GM12878 (cell line): ENCODE results near the gene RHBDD1. TPM values are rescaled to one million over a fixed set of nuclear protein-coding genes. Genes with fewer than 3 reads are reported as not detected.

ENCODE experiments used
- ATAC-seq: fragments of 200-7000 bp; cut with Tn5 transposase; 3 replicates; pipeline ENCODE4 v1.9.1; 2020; ENCODE audit warnings: mild to moderate bottlenecking, moderate library complexity
- BruUV-seq: library from RNA; stranded (reverse); fragments of 400-500 nt; replicated peaks from 2 replicates; lab custom pipeline; 2021; lab: Mats Ljungman, UMichigan
- CTCF ChIA-PET: fragments of 300-600 bp; sonication (Branson Sonifier 250); formaldehyde crosslinking; extraction: SDS; loops from one replicate; lab custom pipeline; 2021; ENCODE audit warnings: inconsistent platforms; lab: Yijun Ruan, JAX
- POLR2A ChIA-PET: fragments of 350-600 bp; formaldehyde crosslinking; extraction: SDS; loops from one replicate; lab custom pipeline; 2021; ENCODE audit warnings: inconsistent platforms; lab: Charles Lee
- RAD21 ChIA-PET: fragments of 300-600 bp; sonication (Branson Sonifier 250); formaldehyde crosslinking; loops from one replicate; lab custom pipeline; 2023; ENCODE audit warnings: antibody characterized with exemption; ENCODE audit not compliant: unreplicated experiment; lab: Charles Lee
- SMC1A ChIA-PET: fragments of 300-600 bp; sonication (Branson Sonifier 250); formaldehyde crosslinking; loops from one replicate; lab custom pipeline; 2023; ENCODE audit not compliant: unreplicated experiment, uncharacterized antibody; lab: Charles Lee
- DNase-seq: peaks from one replicate; pipeline ENCODE4 v3.0.0-alpha.2; 2011; ENCODE audit warnings: low read depth, low spot score
- FAIRE-seq: peaks from 3 replicates; lab custom pipeline; 2011; peaks lifted over from hg19 to GRCh38; lab: Jason Lieb, UNC
- H2AFZ ChIP-seq: 2 replicates; pipeline ENCODE4 v1.6.0; 2011; ENCODE audit warnings: low read depth, low read length, control low read depth; ENCODE audit not compliant: control insufficient read depth
- H3K27ac ChIP-seq: 2 replicates; pipeline ENCODE4 v1.5.1; 2011; ENCODE audit warnings: control low read depth; ENCODE audit not compliant: control insufficient read depth, insufficient read depth
- H3K27me3 ChIP-seq, 2 experiments: replicated peaks in 1 of 2; 2 replicates each; pipeline versions ENCODE4 v1.6.0 to v1.6.1; 2011; ENCODE audit warnings: low read length in 1 of 2; ENCODE audit not compliant: control insufficient read depth in 2 of 2, insufficient read depth in 2 of 2
- H3K36me3 ChIP-seq, 2 experiments: 2 replicates each; pipeline ENCODE4 v1.5.1; 2011; ENCODE audit warnings: low read length in 1 of 2; ENCODE audit not compliant: control insufficient read depth in 2 of 2, insufficient read depth in 2 of 2
- H3K4me1 ChIP-seq: 2 replicates; pipeline ENCODE4 v1.6.1; 2011; ENCODE audit warnings: mild to moderate bottlenecking, low read length, moderate library complexity, mixed read lengths; ENCODE audit not compliant: control insufficient read depth, insufficient read depth
- H3K4me2 ChIP-seq: 2 replicates; pipeline ENCODE4 v1.6.0; 2011; ENCODE audit warnings: control low read depth; ENCODE audit not compliant: control insufficient read depth, insufficient read depth
- H3K4me3 ChIP-seq: fragments of 200-600 bp; sonication (generic); 2 replicates; pipeline ENCODE4 v1.5.1; 2016
- H3K79me2 ChIP-seq: 2 replicates; pipeline ENCODE4 v1.6.0; 2011; ENCODE audit warnings: low read length; ENCODE audit not compliant: control insufficient read depth, insufficient read depth
- H3K9ac ChIP-seq: 2 replicates; pipeline ENCODE4 v1.8.0; 2011; ENCODE audit warnings: low read length, control low read depth, mixed read lengths; ENCODE audit not compliant: control insufficient read depth, insufficient read depth
- H3K9me3 ChIP-seq: replicated peaks from 3 replicates; pipeline ENCODE4 v1.5.1; 2011; ENCODE audit warnings: mild to moderate bottlenecking, low read length; ENCODE audit not compliant: control insufficient read depth, insufficient read depth
- H4K20me1 ChIP-seq: 2 replicates; pipeline ENCODE4 v1.6.0; 2011; ENCODE audit not compliant: control insufficient read depth, insufficient read depth
- BHLHE40 ChIP-seq, 2 experiments: fragments of 450-650 bp in 1 of 2; IDR thresholded peaks; 2 replicates each; pipeline ENCODE4 v1.6.1; 2011 to 2017; ENCODE audit warnings: low read depth in 2 of 2, borderline replicate concordance in 1 of 2, improper control_type of control experiment in 1 of 2, low read length in 1 of 2, mild to moderate bottlenecking in 1 of 2
- CTCF ChIP-seq, 3 experiments: IDR thresholded peaks in 2 of 3; conservative IDR thresholded peaks in 1 of 3; 2 replicates each; pipeline ENCODE4 v1.5.1; 2011; ENCODE audit warnings: low read depth in 3 of 3, low read length in 3 of 3, mild to moderate bottlenecking in 3 of 3, control low read depth in 2 of 3, moderate library complexity in 2 of 3, inconsistent platforms in 1 of 3, mixed read lengths in 1 of 3; ENCODE audit not compliant: control insufficient read depth in 2 of 3, insufficient read depth in 1 of 3; ENCODE audit errors: extremely low read depth in 1 of 3
- ESRRA ChIP-seq: IDR thresholded peaks from 2 replicates; pipeline ENCODE4 v1.6.1; 2012; ENCODE audit warnings: mild to moderate bottlenecking, low read length, improper control_type of control experiment
- KDM1A ChIP-seq: fragments of 200-600 bp; sonication (generic); IDR thresholded peaks from 2 replicates; pipeline ENCODE4 v1.6.1; 2016; ENCODE audit warnings: borderline replicate concordance
- NFYB ChIP-seq: IDR thresholded peaks from 2 replicates; pipeline ENCODE4 v1.6.1; 2011; ENCODE audit warnings: low read depth, mild to moderate bottlenecking, low read length, improper control_type of control experiment, moderate library complexity; ENCODE audit not compliant: insufficient read depth
- NR2C1 ChIP-seq: fragments of 450-650 bp; IDR thresholded peaks from 2 replicates; pipeline ENCODE4 v1.6.1; 2017; ENCODE audit warnings: antibody characterized with exemption, mild to moderate bottlenecking, moderate library complexity
- PML ChIP-seq: IDR thresholded peaks from 2 replicates; pipeline ENCODE4 v1.6.1; 2012; ENCODE audit warnings: low read length, inconsistent platforms
- YY1 ChIP-seq: IDR thresholded peaks from 2 replicates; pipeline ENCODE4 v1.6.1; 2011; ENCODE audit warnings: low read depth, mild to moderate bottlenecking, low read length
- WGBS: methylation state at CpG from one replicate; pipeline ENCODE4 v1.1.6; 2016; ENCODE audit warnings: low lambda C conversion rate; ENCODE audit not compliant: insufficient replicate concordance, insufficient coverage; ENCODE audit errors: missing lambda C conversion rate; 5-methylcytosine and 5-hydroxymethylcytosine counted together
- in situ Hi-C: fragments of 300-500 bp; cut with MboI; formaldehyde crosslinking; loops from 9 replicates; pipeline ENCODE4 v1.14.3; 2018; ENCODE audit warnings: mixed read lengths
- intact Hi-C: fragments of 100-400 bp; cut with micrococcal nuclease; formaldehyde crosslinking; loops from one replicate; pipeline ENCODE4 v1.14.2; 2022; ENCODE audit not compliant: unreplicated experiment
- polyA plus RNA-seq, 11 experiments: library from polyadenylated mRNA; depleted of rRNA in 4 of 11; unstranded in 6 of 11; stranded (reverse) in 5 of 11; fragments of >200 nt; fragmentation: Nextera tagmentation in 4 of 11; fragmentation: Illumina TruSeq in 1 of 11; extraction: Ambion mirVana in 4 of 11; extraction: Trizol in 1 of 11; gene quantifications; 1 replicate in 1 of 11; 2 replicates in 10 of 11; pipeline versions ENCODE4 v1.2.1 to v1.2.3, GENCODE V29; 2011 to 2016; ENCODE audit warnings: inconsistent platforms in 2 of 11, missing spikeins in 2 of 11, low read depth in 1 of 11
- total RNA-seq, 4 experiments: library from RNA; depleted of rRNA in 3 of 4; stranded (reverse); fragments of >200 nt in 3 of 4; fragmentation: Illumina TruSeq in 1 of 4; extraction: Trizol in 1 of 4; gene quantifications; 2 replicates each; pipeline versions ENCODE4 v1.2.1 to v1.2.3, GENCODE V29; 2013 to 2021
- TF ChIP-seq, protein P1 (sequence below): IDR thresholded peaks from 2 replicates; pipeline ENCODE4 v1.6.1; 2012; ENCODE audit warnings: mild to moderate bottlenecking, low read depth, low read length

RHBDD1 gene
- total and polyA plus RNA-seq, 10 of the 15 experiments (the other 5 are each of a cell fraction or from before 2014, with no cell fraction given), result 7.1 to 36.4 (median 14.7) TPM

DNA sequence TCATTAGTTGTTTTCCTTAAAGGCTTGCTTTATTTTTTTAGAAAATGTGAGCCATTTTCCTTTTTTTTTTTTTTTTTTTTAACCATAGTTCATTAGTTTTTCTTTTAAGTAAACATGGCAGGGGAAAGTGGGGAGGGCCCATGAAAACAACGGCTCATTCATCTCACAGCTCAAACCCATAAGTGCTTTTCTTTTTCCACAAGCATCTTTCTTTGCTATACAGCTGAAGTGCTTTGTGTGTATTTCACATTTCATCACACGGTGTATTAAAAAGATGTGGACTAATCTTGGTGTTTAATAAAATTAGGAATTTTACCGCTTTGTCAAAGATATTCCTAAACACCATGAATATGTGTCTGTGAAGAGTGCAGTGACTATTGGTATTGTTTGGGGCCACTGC, 41.6 kb downstream of the RHBDD1 start:
- Histone ChIP-seq H3K9me3 (peaks cover 5% of the 10 kb centered on the region), H3K4me3 (no peak overlapping the region), H3K79me2 (no peaks in the 10 kb centered on the region; the same call in 1 of the 2 replicates), H3K4me1 (peaks cover 11% of the 10 kb centered on the region), H3K9ac (no peak overlapping the region), H3K27ac (no peak overlapping the region), H2AFZ (no peak overlapping the region)
- no peak for ATAC-seq
- WGBS, result 98% methylated on average over 3 of the region's 3 CpGs
- intact Hi-C loops (no loop called here), in situ Hi-C loops (no loop called here)
- ChIA-PET CTCF (interaction anchor here (0.8 to 2.1 kb wide), 4 partner anchors 10 to 32 kb away, joined by 3 to 8 read pairs (median 6); no protein-coding TSS in a partner anchor), RAD21 (no interaction called here)
- BruUV-seq, result no TSS peak
- TF ChIP-seq NR2C1, result no peak
- no peak for TF ChIP-seq YY1
- no peak for TF ChIP-seq BHLHE40 (IDR thresholded peaks at IDR 0.05; ENCODE audit: borderline replicate concordance in 1 of 2, low read depth in 2 of 2, low read length in 1 of 2)
- TF ChIP-seq PML, result no peak
- TF ChIP-seq NFYB, result no peak
- TF ChIP-seq ESRRA, result no peak
- TF ChIP-seq KDM1A, result no peak
- TF ChIP-seq, protein P1, sequence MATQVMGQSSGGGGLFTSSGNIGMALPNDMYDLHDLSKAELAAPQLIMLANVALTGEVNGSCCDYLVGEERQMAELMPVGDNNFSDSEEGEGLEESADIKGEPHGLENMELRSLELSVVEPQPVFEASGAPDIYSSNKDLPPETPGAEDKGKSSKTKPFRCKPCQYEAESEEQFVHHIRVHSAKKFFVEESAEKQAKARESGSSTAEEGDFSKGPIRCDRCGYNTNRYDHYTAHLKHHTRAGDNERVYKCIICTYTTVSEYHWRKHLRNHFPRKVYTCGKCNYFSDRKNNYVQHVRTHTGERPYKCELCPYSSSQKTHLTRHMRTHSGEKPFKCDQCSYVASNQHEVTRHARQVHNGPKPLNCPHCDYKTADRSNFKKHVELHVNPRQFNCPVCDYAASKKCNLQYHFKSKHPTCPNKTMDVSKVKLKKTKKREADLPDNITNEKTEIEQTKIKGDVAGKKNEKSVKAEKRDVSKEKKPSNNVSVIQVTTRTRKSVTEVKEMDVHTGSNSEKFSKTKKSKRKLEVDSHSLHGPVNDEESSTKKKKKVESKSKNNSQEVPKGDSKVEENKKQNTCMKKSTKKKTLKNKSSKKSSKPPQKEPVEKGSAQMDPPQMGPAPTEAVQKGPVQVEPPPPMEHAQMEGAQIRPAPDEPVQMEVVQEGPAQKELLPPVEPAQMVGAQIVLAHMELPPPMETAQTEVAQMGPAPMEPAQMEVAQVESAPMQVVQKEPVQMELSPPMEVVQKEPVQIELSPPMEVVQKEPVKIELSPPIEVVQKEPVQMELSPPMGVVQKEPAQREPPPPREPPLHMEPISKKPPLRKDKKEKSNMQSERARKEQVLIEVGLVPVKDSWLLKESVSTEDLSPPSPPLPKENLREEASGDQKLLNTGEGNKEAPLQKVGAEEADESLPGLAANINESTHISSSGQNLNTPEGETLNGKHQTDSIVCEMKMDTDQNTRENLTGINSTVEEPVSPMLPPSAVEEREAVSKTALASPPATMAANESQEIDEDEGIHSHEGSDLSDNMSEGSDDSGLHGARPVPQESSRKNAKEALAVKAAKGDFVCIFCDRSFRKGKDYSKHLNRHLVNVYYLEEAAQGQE, result no peak
- no peak for TF ChIP-seq CTCF (IDR thresholded peaks at IDR 0.05 in 2 of 3, conservative IDR thresholded peaks at IDR 0.05 in 1 of 3; ENCODE audit: control insufficient read depth in 2 of 3, extremely low read depth in 1 of 3, insufficient read depth in 1 of 3, low read depth in 3 of 3, low read length in 3 of 3)
- TF ChIP-seq, all 136 proteins: peak for 0
- no peak for DNase-seq
- no peaks in the 10 kb centered on the region for H4K20me1 ChIP-seq
- H3K4me2 ChIP-seq, result no peak overlapping the region
- no peaks in the 10 kb centered on the region for H3K27me3 ChIP-seq
- SMC1A ChIA-PET, result interaction anchor here (0.6 to 6.7 kb wide), 6 partner anchors 14 to 905 kb away, joined by 3 to 30 read pairs (median 3); no protein-coding TSS in a partner anchor
- POLR2A ChIA-PET, result interaction anchor here (1.2 to 1.3 kb wide), 3 partner anchors 9 to 42 kb away, joined by 3 to 4 read pairs (median 4); partner anchors contain the start of gene RHBDD1
- H3K36me3 ChIP-seq, result peaks cover 0 to 3% of the 10 kb centered on the region in 2 experiments; a peak in 1 of 4 replicates
- no peak for FAIRE-seq
